Fibroblast of skin of left quadriceps (primary cell): ENCODE results near the gene SEMA3A.

Experiments
- DNase-seq, 2 experiments: peaks; one replicate each; pipeline ENCODE4 v3.0.0-alpha.2; 2013; ENCODE audit warnings: low read depth in 2 of 2

The SEMA3A gene

GRCh38 chr7:84196084-84196503 is 1.5 kb upstream of the SEMA3A start:
- no peak for DNase-seq

DNA sequence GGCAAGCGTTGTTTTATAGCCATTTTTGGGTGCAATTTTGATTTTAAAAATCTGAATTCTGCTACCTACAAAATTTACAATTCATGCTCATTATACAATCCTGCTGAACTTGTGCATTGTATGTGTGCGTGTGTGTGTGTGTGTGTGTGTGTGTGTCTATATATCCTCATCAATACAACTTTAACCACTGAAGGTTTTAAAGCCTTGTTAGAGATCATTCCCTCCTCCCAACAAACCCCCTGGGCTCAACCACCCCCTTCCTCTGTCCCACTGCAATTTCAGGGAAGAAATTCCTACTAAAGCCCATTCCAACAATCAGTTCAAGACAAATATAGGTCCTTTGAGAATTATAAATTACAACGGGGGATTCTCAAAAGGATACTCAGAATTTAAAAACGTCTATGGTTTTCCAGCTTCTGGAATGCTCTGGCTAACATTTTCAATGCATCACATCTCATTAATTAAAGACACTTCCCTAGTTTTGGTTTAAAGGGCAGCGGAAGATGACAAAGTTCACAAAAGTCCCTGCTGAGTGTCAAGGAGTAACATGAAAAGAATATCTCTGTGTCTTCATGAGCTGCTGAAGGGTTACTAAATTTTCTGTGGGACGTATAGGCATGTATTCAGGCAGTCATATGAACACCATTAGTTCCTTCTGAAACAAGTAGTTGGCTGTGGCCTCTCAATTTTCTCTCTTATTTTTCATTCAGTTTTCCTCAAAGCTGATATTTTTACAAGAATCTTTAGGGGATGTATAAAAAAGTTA is 889 bp upstream of the SEMA3A start:
- peak in 1 of 2 experiments; percentile 54 for DNase-seq

- no peak for DNase-seq
Measured at GRCh38 chr7:84193747-84194146, 842 bp downstream of the SEMA3A start.

GRCh38 chr7:84191842-84192241 is 2.7 kb downstream of the SEMA3A start:
- no peak for DNase-seq

DNA sequence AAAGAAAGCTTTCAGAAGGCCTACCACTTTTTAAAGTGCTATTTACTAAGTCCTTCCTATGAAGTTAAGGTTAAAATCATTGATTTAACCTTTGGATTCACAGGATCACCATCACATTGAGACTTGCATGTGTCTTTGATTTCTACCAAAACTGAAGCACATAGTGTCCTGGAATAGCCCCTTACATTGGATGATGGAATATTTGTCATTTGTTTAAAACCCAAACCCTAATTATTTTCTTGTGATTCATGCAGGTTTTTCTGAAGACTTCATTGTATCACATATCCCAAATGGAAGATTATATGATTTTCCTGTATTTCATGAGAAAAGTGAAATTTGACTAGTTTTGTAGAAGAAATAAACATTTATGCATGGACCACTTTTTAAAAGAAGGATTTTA is 3.3 kb downstream of the SEMA3A start:
- DNase-seq, result no peak

DNA sequence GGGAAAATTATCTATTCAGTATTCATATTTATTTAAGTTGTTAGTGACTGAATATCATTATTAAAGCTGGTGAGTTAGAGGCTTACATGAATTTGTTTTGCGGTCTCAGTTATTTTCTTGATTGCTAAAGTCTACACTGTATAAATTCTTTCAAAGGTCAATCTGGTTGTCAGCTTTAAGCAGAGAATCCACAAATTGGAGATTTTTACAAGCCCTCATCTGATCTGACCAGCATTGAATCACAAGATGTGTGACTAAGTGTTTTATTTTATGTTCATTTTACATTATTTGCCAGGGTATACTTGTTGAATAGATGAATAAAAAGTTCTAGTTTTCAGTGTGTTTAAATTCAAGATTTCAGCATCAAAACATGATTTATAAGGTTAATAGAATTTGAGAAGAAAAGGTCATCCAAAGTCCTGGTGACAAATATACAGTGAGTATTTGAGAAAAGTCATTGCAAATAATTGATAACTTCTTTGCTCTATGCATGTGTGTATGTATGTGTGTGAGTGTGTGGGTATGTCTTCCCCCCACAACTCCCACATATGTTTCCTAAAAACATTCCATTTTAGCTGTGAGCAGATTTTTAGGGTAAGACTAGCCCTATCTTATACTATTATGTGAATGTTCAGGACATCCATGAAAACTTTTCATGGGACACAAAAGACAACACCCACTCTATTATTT is 4.4 kb downstream of the SEMA3A start:
- DNase-seq, result no peak

DNA sequence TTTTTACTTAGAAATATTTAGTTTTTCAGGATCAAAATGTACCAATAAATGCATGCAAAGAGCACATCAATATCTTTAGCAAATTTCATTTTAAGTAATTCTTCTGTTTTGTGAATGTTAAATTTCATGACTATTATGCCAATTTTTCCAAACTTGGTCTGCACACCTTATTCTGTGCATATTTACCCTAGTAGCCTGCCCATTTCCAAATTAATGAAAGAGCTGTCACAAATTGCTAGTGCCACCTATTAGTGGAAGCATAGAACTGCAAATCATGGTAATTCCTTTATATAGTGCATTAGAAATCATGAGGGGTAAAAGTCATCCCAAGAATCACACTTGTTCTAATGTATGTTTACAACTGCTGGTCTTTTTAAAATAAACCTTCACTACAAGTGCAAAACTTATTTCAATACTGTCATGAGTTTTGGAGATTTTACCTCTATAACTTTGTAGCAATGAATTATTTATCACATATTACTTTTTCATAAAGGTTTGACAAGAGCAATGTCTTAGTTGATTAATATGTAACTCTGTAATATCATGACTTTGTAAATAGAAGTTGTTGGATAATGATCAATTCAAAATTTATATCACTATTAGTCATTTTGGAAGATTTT is 5.7 kb downstream of the SEMA3A start:
- DNase-seq, result no peak

DNA sequence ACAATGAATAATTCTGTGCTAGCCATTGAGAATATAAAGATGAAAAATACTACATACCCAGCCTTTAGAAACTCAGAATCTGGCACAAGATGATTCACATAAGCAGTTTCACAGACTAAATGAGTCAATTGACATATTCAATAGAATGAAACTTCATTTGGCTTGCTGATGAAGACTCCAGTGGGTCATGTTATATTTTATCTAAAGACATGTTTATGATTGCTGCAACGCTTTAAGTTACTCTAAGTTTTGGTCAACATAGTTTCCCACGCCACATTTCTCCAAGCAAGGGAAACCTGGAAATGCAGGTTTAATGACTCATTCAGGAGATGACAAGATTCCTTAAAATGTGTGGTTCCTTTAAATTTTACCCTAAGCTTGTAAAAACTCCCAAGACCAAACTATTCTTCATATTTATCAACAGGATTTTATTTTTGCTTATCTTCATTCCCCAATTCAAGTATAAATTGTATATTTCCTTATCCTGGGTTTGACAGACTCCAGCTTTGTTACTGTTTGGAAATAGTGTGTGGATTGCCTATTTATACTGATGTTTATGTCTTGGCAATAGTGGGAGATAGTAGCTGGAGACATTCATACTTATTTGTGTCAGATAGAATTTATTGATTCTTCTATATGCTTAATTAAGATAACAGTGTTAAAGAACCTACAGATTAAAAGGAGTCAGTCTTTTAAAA is 6.6 kb downstream of the SEMA3A start:
- no peak for DNase-seq

GRCh38 chr7:84187087-84187805 is 7.3 kb downstream of the SEMA3A start:
- DNase-seq, result no peak

DNA sequence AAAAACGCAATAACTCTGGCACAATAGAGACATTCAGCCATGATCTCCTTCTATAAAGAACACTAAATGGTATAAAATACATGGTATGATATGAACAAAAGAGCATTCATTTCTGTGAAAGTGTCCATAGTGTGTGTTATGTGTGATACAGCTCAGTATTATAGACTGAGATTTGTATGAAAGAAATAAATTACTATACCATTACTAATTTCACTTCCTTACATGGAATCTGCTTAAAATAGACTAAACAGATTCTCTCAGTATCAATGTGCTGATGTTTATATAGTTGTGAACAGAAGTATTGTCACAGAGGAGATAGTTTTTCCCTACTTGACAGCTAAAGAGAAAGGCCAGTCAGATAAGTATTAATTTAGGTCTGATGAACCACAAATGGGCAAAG is 10.8 kb downstream of the SEMA3A start:
- DNase-seq, result no peak

DNA sequence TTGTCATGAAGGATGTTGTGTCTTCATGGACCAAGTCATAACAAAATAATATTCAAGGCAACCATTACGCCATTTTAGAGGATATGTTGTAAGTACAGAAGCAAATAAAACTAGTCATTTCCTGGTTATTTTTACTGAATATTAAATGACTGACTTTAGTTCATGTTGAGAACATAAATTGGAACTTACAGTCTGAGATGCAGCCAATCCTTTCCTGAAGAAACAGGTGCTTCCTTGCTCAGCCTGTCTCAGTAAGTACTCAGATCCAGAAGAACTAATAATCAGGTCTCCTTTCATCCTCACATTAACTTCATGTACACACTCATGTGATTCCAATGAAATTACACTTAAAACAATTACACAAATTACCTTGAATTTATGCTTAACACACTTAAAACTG is 12.3 kb downstream of the SEMA3A start:
- DNase-seq, result no peak

GRCh38 chr7:84181628-84182027 is 13.0 kb downstream of the SEMA3A start:
- DNase-seq, result no peak

- no peak for DNase-seq
Measured at GRCh38 chr7:84177758-84178412, 16.7 kb downstream of the SEMA3A start.

GRCh38 chr7:84176716-84177115 is 17.9 kb downstream of the SEMA3A start:
- DNase-seq, result no peak

GRCh38 chr7:84175461-84175860 is 19.1 kb downstream of the SEMA3A start:
- DNase-seq, result no peak

GRCh38 chr7:84170646-84171045 is 23.9 kb downstream of the SEMA3A start:
- DNase-seq, result no peak

DNA sequence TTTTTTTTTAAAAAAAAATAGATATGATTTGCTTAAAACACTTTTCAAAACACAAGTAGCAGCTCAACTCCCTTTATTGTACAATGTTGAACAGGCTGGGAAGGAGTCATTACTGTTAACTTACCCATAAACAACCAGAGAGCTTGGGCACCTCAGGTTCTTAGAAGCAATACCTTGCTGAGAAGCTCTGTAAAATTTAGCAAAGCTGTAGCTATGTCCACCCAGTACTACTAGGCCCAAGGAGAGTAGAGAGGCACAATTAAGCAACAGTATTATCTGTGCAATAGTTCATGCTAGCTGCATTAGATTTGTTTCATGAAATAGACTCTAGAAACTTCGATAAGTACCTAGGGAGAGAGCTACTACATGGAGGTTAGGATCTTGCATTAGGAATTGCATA is 32.0 kb downstream of the SEMA3A start:
- no peak for DNase-seq

GRCh38 chr7:84162125-84162524 is 32.5 kb downstream of the SEMA3A start:
- no peak for DNase-seq

- DNase-seq, result no peak
Measured at GRCh38 chr7:84161398-84161797, 33.2 kb downstream of the SEMA3A start.

- no peak for DNase-seq
Measured at GRCh38 chr7:84159435-84159834, 35.2 kb downstream of the SEMA3A start.

DNA sequence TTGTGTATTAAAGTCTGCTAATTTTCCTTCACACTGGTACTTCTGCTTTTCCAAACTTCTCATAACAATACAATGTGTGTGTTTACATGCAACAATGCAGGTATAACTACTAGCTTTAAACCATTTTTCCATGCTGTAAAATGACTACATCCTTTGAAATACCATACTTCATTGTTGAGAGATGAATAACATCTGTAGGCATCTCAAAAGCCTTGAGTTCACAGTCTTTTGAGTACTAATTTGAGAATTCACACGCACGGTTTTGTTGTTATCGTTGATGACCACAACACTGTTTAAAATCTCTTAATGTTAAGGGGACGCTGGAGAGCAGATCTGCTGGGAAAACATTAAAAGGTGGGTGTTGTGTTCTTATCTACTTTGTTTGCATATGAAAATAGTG is 37.4 kb downstream of the SEMA3A start:
- DNase-seq, result no peak
